PFSK-1 (cell line): ENCODE measurements around the gene CCDC137.

Experiments used
- POLR2AphosphoS5 ChIP-seq: IDR thresholded peaks from 2 replicates; pipeline ENCODE4 v1.6.1; 2012; ENCODE audit warnings: low read depth, mild to moderate bottlenecking, control low read depth, low read length, moderate library complexity
- TF ChIP-seq, protein P1 (sequence below), 2 experiments: IDR thresholded peaks; 2 replicates each; pipeline versions ENCODE4 v1.6.1 to v1.8.0; 2011 to 2012; ENCODE audit warnings: low read depth in 2 of 2, low read length in 2 of 2, control low read depth in 1 of 2, inconsistent platforms in 1 of 2, mild to moderate bottlenecking in 1 of 2, moderate library complexity in 1 of 2; ENCODE audit not compliant: insufficient read depth in 1 of 2

DNA sequence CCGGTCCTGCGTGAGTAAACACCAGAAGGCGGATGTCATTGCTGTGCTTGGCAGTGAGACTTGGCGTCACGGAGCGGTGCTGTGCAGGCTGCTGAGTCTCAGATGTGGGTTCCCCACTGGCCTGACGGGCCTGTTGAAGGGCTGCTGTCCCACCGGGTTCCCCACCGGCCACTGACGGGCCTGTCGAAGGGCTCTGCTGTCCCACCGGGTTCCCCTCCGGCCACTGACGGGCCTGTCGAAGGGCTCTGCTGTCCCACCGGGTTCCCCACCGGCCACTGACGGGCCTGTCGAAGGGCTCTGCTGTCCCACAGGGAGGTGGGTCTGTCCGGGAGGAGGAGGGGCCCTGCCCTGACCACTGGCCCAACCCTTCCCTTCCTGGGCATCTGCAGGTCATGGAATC, 20.1 kb downstream of the CCDC137 start:
- no peak for TF ChIP-seq POLR2AphosphoS5
- TF ChIP-seq, protein P1, sequence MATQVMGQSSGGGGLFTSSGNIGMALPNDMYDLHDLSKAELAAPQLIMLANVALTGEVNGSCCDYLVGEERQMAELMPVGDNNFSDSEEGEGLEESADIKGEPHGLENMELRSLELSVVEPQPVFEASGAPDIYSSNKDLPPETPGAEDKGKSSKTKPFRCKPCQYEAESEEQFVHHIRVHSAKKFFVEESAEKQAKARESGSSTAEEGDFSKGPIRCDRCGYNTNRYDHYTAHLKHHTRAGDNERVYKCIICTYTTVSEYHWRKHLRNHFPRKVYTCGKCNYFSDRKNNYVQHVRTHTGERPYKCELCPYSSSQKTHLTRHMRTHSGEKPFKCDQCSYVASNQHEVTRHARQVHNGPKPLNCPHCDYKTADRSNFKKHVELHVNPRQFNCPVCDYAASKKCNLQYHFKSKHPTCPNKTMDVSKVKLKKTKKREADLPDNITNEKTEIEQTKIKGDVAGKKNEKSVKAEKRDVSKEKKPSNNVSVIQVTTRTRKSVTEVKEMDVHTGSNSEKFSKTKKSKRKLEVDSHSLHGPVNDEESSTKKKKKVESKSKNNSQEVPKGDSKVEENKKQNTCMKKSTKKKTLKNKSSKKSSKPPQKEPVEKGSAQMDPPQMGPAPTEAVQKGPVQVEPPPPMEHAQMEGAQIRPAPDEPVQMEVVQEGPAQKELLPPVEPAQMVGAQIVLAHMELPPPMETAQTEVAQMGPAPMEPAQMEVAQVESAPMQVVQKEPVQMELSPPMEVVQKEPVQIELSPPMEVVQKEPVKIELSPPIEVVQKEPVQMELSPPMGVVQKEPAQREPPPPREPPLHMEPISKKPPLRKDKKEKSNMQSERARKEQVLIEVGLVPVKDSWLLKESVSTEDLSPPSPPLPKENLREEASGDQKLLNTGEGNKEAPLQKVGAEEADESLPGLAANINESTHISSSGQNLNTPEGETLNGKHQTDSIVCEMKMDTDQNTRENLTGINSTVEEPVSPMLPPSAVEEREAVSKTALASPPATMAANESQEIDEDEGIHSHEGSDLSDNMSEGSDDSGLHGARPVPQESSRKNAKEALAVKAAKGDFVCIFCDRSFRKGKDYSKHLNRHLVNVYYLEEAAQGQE (IDR thresholded peaks at IDR 0.05; ENCODE audit: insufficient read depth in 1 of 2, low read depth in 2 of 2, low read length in 2 of 2), result no peak
